Mesendoderm (in vitro differentiated cells): ENCODE data around the gene RAD18.

ENCODE experiments used
- DNase-seq: peaks from one replicate; pipeline ENCODE4 v3.0.0; 2013
- H2AK5ac ChIP-seq: 2 replicates; pipeline ENCODE4 v1.6.1; 2013; ENCODE audit warnings: low read length, inconsistent platforms
- H2BK120ac ChIP-seq: 2 replicates; pipeline ENCODE4 v1.6.1; 2013; ENCODE audit warnings: low read depth, mild to moderate bottlenecking, low read length, moderate library complexity, mixed read lengths
- H2BK15ac ChIP-seq: replicated peaks from 2 replicates; pipeline ENCODE4 v1.6.1; 2013; ENCODE audit warnings: low read depth, mild to moderate bottlenecking, moderate library complexity
- H2BK5ac ChIP-seq: 2 replicates; pipeline ENCODE4 v1.6.1; 2013; ENCODE audit warnings: low read length, inconsistent platforms
- H3K18ac ChIP-seq: 2 replicates; pipeline ENCODE4 v1.6.1; 2013; ENCODE audit warnings: mild to moderate bottlenecking, low read length, mixed read lengths
- H3K23ac ChIP-seq: one replicate; pipeline ENCODE4 v1.6.1; 2013; ENCODE audit warnings: low read length
- H3K27ac ChIP-seq: 2 replicates; pipeline ENCODE4 v1.5.1; 2013; ENCODE audit warnings: low read depth, mild to moderate bottlenecking, inconsistent platforms, low read length, moderate library complexity
- H3K27me3 ChIP-seq: 2 replicates; pipeline ENCODE4 v1.6.1; 2013; ENCODE audit warnings: low read length, control low read depth, mild to moderate bottlenecking, inconsistent platforms; ENCODE audit not compliant: insufficient read depth, poor library complexity
- H3K36me3 ChIP-seq: 2 replicates; pipeline ENCODE4 v1.6.1; 2013; ENCODE audit warnings: low read length, inconsistent platforms; ENCODE audit not compliant: control insufficient read depth, insufficient read depth
- H3K4ac ChIP-seq: one replicate; pipeline ENCODE4 v1.6.1; 2013; ENCODE audit warnings: low read depth, mild to moderate bottlenecking, low read length, moderate library complexity
- H3K4me1 ChIP-seq: 2 replicates; pipeline ENCODE4 v1.6.1; 2013; ENCODE audit warnings: low read depth, low read length, inconsistent platforms; ENCODE audit not compliant: control insufficient read depth
- H3K4me2 ChIP-seq: 2 replicates; pipeline ENCODE4 v1.6.1; 2013; ENCODE audit warnings: low read length
- H3K4me3 ChIP-seq: 2 replicates; pipeline ENCODE4 v1.5.1; 2013; ENCODE audit warnings: mild to moderate bottlenecking, low read length
- H3K56ac ChIP-seq: one replicate; pipeline ENCODE4 v1.6.1; 2013; ENCODE audit warnings: low read length
- H3K79me1 ChIP-seq: 2 replicates; pipeline ENCODE4 v1.6.1; 2013; ENCODE audit warnings: low read length, inconsistent platforms
- H3K79me2 ChIP-seq: 2 replicates; pipeline ENCODE4 v1.6.1; 2013; ENCODE audit warnings: mild to moderate bottlenecking, low read length; ENCODE audit not compliant: control insufficient read depth, insufficient read depth
- H3K9ac ChIP-seq: 2 replicates; pipeline ENCODE4 v1.6.1; 2013; ENCODE audit warnings: low read length, inconsistent platforms
- H4K5ac ChIP-seq: one replicate; pipeline ENCODE4 v1.6.1; 2013; ENCODE audit warnings: low read length
- H4K8ac ChIP-seq: one replicate; pipeline ENCODE4 v1.6.1; 2013; ENCODE audit warnings: low read depth, mild to moderate bottlenecking, control low read depth, low read length, moderate library complexity
- WGBS: extraction: QIAGEN DNeasy Blood & Tissue Kit; methylation state at CpG from one replicate; pipeline ENCODE4 v1.1.7; 2013; ENCODE audit warnings: low lambda C conversion rate, missing lambda C conversion rate; ENCODE audit not compliant: insufficient coverage; ENCODE audit errors: extremely low coverage; 5-methylcytosine and 5-hydroxymethylcytosine counted together

Gene RAD18

GRCh38 chr3:8884630-8885290 lies 78.5 kb downstream of the RAD18 start:
- H3K4me2 ChIP-seq = no peak overlapping the region
- no peaks in the 10 kb centered on the region for H3K79me2 ChIP-seq
- H3K4me1 ChIP-seq = peaks cover 7% of the 10 kb centered on the region
- WGBS = no CpG with 5 or more reads among the region's 1 CpG
- H4K8ac ChIP-seq = no peak overlapping the region
- DNase-seq = peak; percentile 78
- H2AK5ac ChIP-seq = no peak overlapping the region
- H3K23ac ChIP-seq = no peak overlapping the region
- peak overlapping the region; percentile 59 for H3K27ac ChIP-seq
- no peak overlapping the region for H2BK5ac ChIP-seq
- H3K27me3 ChIP-seq = no peaks in the 10 kb centered on the region
- H3K79me1 ChIP-seq = no peaks in the 10 kb centered on the region
- H3K4me3 ChIP-seq = no peak overlapping the region
- no peak overlapping the region for H3K18ac ChIP-seq
- no peak overlapping the region for H2BK120ac ChIP-seq
- H3K4ac ChIP-seq = no peak overlapping the region
- H3K9ac ChIP-seq = no peak overlapping the region
- no peak overlapping the region for H3K56ac ChIP-seq
- no peak overlapping the region for H2BK15ac ChIP-seq
- H4K5ac ChIP-seq = no peak overlapping the region
- no peaks in the 10 kb centered on the region for H3K36me3 ChIP-seq

GRCh38 chr3:8882642-8883041 lies 80.6 kb downstream of the RAD18 start:
- Histone ChIP-seq H3K36me3 (no peaks in the 10 kb centered on the region), H2BK5ac (peak overlapping the region; percentile 93), H3K4me1 (peaks cover 7% of the 10 kb centered on the region), H4K5ac (no peak overlapping the region), H3K9ac (no peak overlapping the region), H2AK5ac (peak overlapping the region; percentile 61), H3K4me2 (no peak overlapping the region), H3K4me3 (no peak overlapping the region), H3K27ac (peak overlapping the region; percentile 60), H3K27me3 (no peaks in the 10 kb centered on the region), H3K79me2 (no peaks in the 10 kb centered on the region), H4K8ac (no peak overlapping the region), H3K79me1 (no peaks in the 10 kb centered on the region), H3K18ac (no peak overlapping the region), H3K4ac (peak overlapping the region; percentile 74), H3K56ac (peak overlapping the region; percentile 59), H2BK15ac (no peak overlapping the region), H3K23ac (no peak overlapping the region), H2BK120ac (peak overlapping the region; percentile 52)
- no peak for DNase-seq
- WGBS = no CpG with 5 or more reads among the region's 3 CpGs

GRCh38 chr3:8882171-8882593 lies 81.1 kb downstream of the RAD18 start:
- H4K8ac ChIP-seq = no peak overlapping the region
- H3K4me1 ChIP-seq = peaks cover 7% of the 10 kb centered on the region
- H2BK5ac ChIP-seq = no peak overlapping the region
- no peak overlapping the region for H3K4ac ChIP-seq
- no peaks in the 10 kb centered on the region for H3K27me3 ChIP-seq
- no peak overlapping the region for H3K4me2 ChIP-seq
- DNase-seq = peak; percentile 96
- no peaks in the 10 kb centered on the region for H3K36me3 ChIP-seq
- H4K5ac ChIP-seq = no peak overlapping the region
- no peak overlapping the region for H3K4me3 ChIP-seq
- no peak overlapping the region for H3K23ac ChIP-seq
- WGBS = no CpG with 5 or more reads among the region's 3 CpGs
- peak overlapping the region; percentile 60 for H3K27ac ChIP-seq
- peak overlapping the region; percentile 4 for H3K56ac ChIP-seq
- H3K9ac ChIP-seq = no peak overlapping the region
- no peaks in the 10 kb centered on the region for H3K79me1 ChIP-seq
- peak overlapping the region; percentile 70 for H3K18ac ChIP-seq
- no peaks in the 10 kb centered on the region for H3K79me2 ChIP-seq
- H2BK120ac ChIP-seq = no peak overlapping the region
- H2BK15ac ChIP-seq = no peak overlapping the region
- H2AK5ac ChIP-seq = no peak overlapping the region

GRCh38 chr3:8879347-8879944 lies 83.8 kb downstream of the RAD18 start:
- Histone ChIP-seq H3K9ac (no peak overlapping the region), H3K23ac (no peak overlapping the region), H3K18ac (no peak overlapping the region), H2BK5ac (no peak overlapping the region), H4K5ac (no peak overlapping the region), H3K79me2 (no peaks in the 10 kb centered on the region), H3K36me3 (peaks cover 2% of the 10 kb centered on the region), H2BK120ac (no peak overlapping the region), H2BK15ac (no peak overlapping the region), H3K79me1 (no peaks in the 10 kb centered on the region), H3K4me2 (no peak overlapping the region), H3K4me3 (no peak overlapping the region), H3K56ac (no peak overlapping the region), H3K27ac (no peak overlapping the region), H3K4me1 (peaks cover 7% of the 10 kb centered on the region), H3K4ac (no peak overlapping the region), H3K27me3 (no peaks in the 10 kb centered on the region), H2AK5ac (no peak overlapping the region), H4K8ac (no peak overlapping the region)
- peak; percentile 28 for DNase-seq
- no CpG with 5 or more reads among the region's 5 CpGs for WGBS

GRCh38 chr3:8875836-8876235 lies 87.4 kb downstream of the RAD18 start:
- Histone ChIP-seq H3K4ac (no peak overlapping the region), H4K5ac (no peak overlapping the region), H3K9ac (no peak overlapping the region), H4K8ac (no peak overlapping the region), H2BK120ac (no peak overlapping the region), H3K4me2 (no peak overlapping the region), H2AK5ac (no peak overlapping the region), H3K27me3 (no peaks in the 10 kb centered on the region), H2BK5ac (no peak overlapping the region), H3K56ac (no peak overlapping the region), H3K79me2 (no peaks in the 10 kb centered on the region), H3K23ac (no peak overlapping the region), H3K4me1 (no peaks in the 10 kb centered on the region), H3K79me1 (no peaks in the 10 kb centered on the region), H3K36me3 (peaks cover 2% of the 10 kb centered on the region), H2BK15ac (no peak overlapping the region), H3K4me3 (no peak overlapping the region), H3K18ac (no peak overlapping the region), H3K27ac (no peak overlapping the region)
- DNase-seq = no peak

- Histone ChIP-seq H3K18ac (no peak overlapping the region), H3K23ac (no peak overlapping the region), H2BK120ac (no peak overlapping the region), H3K79me1 (no peaks in the 10 kb centered on the region), H3K27me3 (no peaks in the 10 kb centered on the region), H3K27ac (no peak overlapping the region), H3K4me3 (no peak overlapping the region), H3K4me2 (no peak overlapping the region), H3K56ac (no peak overlapping the region), H3K9ac (no peak overlapping the region), H3K36me3 (peaks cover 2% of the 10 kb centered on the region), H2BK15ac (no peak overlapping the region), H3K79me2 (no peaks in the 10 kb centered on the region), H2BK5ac (no peak overlapping the region), H4K8ac (no peak overlapping the region), H3K4ac (no peak overlapping the region), H3K4me1 (no peaks in the 10 kb centered on the region), H4K5ac (no peak overlapping the region), H2AK5ac (no peak overlapping the region)
- no CpG with 5 or more reads among the region's 5 CpGs for WGBS
- no peak for DNase-seq
Observed at GRCh38 chr3:8873740-8874139, 89.5 kb downstream of the RAD18 start.
